HCT116 (cell line): Measurements from ENCODE around the gene CTNND2.

Source experiments
- CBX3 ChIP-seq: IDR thresholded peaks from 2 replicates; pipeline ENCODE4 v1.6.1; 2012; ENCODE audit warnings: low read depth
- ELF1 ChIP-seq: IDR thresholded peaks from 2 replicates; pipeline ENCODE4 v1.6.1; 2012; ENCODE audit warnings: low read depth, borderline replicate concordance
- EZH2 ChIP-seq: fragments of 200-600 bp; sonication (generic); IDR thresholded peaks from 2 replicates; pipeline ENCODE4 v1.6.1; 2017; ENCODE audit warnings: antibody characterized with exemption, mixed run types
- JUND ChIP-seq: IDR thresholded peaks from 2 replicates; pipeline ENCODE4 v1.6.1; 2012
- MAX ChIP-seq: IDR thresholded peaks from 2 replicates; pipeline ENCODE4 v1.6.1; 2012
- POLR2A ChIP-seq: IDR thresholded peaks from 2 replicates; pipeline ENCODE4 v1.7.0; 2011; ENCODE audit warnings: borderline replicate concordance; ENCODE audit not compliant: insufficient read depth, insufficient read length; ENCODE audit errors: extremely low read depth
- POLR2AphosphoS5 ChIP-seq: IDR thresholded peaks from 2 replicates; pipeline ENCODE4 v1.6.1; 2011; ENCODE audit warnings: mild to moderate bottlenecking, low read depth, low read length, moderate library complexity
- RAD21 ChIP-seq: IDR thresholded peaks from 2 replicates; pipeline ENCODE4 v1.6.1; 2012; ENCODE audit warnings: low read depth, mild to moderate bottlenecking
- REST ChIP-seq: IDR thresholded peaks from 2 replicates; pipeline ENCODE4 v1.6.1; 2012; ENCODE audit warnings: low read depth
- SRF ChIP-seq: IDR thresholded peaks from 2 replicates; pipeline ENCODE4 v1.6.1; 2012; ENCODE audit warnings: low read depth
- ZNF274 ChIP-seq: fragments of 200-500 bp; sonication (Bioruptor generic); IDR thresholded peaks from 2 replicates; pipeline ENCODE4 v1.6.1; 2014; ENCODE audit warnings: mild to moderate bottlenecking, low read depth, low read length, inconsistent platforms
- TF ChIP-seq, protein P1 (sequence below), 3 experiments: fragments of 200-600 bp in 1 of 3; sonication (generic) in 1 of 3; IDR thresholded peaks in 2 of 3; conservative IDR thresholded peaks in 1 of 3; 2 replicates each; pipeline ENCODE4 v1.5.1; 2012 to 2017; ENCODE audit warnings: low read depth in 2 of 3, low read length in 2 of 3, antibody characterized with exemption in 1 of 3, borderline replicate concordance in 1 of 3, control low read depth in 1 of 3, mild to moderate bottlenecking in 1 of 3, mixed read lengths in 1 of 3, mixed run types in 1 of 3, moderate library complexity in 1 of 3; ENCODE audit not compliant: insufficient read depth in 1 of 3
- TF ChIP-seq, protein P2 (sequence below): IDR thresholded peaks from 2 replicates; pipeline ENCODE4 v1.6.1; 2012

- no peak for TF ChIP-seq RAD21
- no peak for TF ChIP-seq JUND
- no peak for TF ChIP-seq POLR2A
- TF ChIP-seq ELF1 = no peak
- TF ChIP-seq, protein P1, sequence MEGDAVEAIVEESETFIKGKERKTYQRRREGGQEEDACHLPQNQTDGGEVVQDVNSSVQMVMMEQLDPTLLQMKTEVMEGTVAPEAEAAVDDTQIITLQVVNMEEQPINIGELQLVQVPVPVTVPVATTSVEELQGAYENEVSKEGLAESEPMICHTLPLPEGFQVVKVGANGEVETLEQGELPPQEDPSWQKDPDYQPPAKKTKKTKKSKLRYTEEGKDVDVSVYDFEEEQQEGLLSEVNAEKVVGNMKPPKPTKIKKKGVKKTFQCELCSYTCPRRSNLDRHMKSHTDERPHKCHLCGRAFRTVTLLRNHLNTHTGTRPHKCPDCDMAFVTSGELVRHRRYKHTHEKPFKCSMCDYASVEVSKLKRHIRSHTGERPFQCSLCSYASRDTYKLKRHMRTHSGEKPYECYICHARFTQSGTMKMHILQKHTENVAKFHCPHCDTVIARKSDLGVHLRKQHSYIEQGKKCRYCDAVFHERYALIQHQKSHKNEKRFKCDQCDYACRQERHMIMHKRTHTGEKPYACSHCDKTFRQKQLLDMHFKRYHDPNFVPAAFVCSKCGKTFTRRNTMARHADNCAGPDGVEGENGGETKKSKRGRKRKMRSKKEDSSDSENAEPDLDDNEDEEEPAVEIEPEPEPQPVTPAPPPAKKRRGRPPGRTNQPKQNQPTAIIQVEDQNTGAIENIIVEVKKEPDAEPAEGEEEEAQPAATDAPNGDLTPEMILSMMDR (IDR thresholded peaks at IDR 0.05 in 2 of 3, conservative IDR thresholded peaks at IDR 0.05 in 1 of 3; ENCODE audit: borderline replicate concordance in 1 of 3, insufficient read depth in 1 of 3, low read depth in 2 of 3, low read length in 2 of 3) = no peak
- no peak for TF ChIP-seq REST
- TF ChIP-seq ZNF274 = no peak
- no peak for TF ChIP-seq MAX
- TF ChIP-seq, protein P2, sequence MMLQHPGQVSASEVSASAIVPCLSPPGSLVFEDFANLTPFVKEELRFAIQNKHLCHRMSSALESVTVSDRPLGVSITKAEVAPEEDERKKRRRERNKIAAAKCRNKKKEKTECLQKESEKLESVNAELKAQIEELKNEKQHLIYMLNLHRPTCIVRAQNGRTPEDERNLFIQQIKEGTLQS = no peak
- no peak for TF ChIP-seq POLR2AphosphoS5
- no peak for TF ChIP-seq CBX3
- TF ChIP-seq EZH2 = no peak
- no peak for TF ChIP-seq SRF
Observed at GRCh38 chr5:11528720-11529119, 375.5 kb downstream of the CTNND2 start.
